ENCODE measurements around the gene KCNJ10.
A peak's percentile ranks its signal among the peaks of the same experiment; 100 is the strongest.

The KCNJ10 gene

GRCh38 chr1:160045653-160046052 is 24.3 kb downstream of the KCNJ10 start:
- Histone ChIP-seq H2AFZ (ENCODE audit: low read depth, low read length) (no peak overlapping the region), H3K4me3 (ENCODE audit: low read length) (no peak overlapping the region), H3K4me2 (ENCODE audit: low read length) (no peak overlapping the region), H3K79me2 (ENCODE audit: low read length) (no peaks in the 10 kb centered on the region), H3K4me1 (ENCODE audit: low read length) (peaks cover 14% of the 10 kb centered on the region), H3K36me3 (replicated peaks; ENCODE audit: low read depth, low read length) (no peaks in the 10 kb centered on the region), H3K9ac (ENCODE audit: low read length) (no peak overlapping the region), H3K27ac (ENCODE audit: low read length) (no peak overlapping the region), H3K9me3 (ENCODE audit: insufficient read depth, low read length) (no peaks in the 10 kb centered on the region), H4K20me1 (ENCODE audit: insufficient read depth, low read length) (no peaks in the 10 kb centered on the region), H3K27me3 (ENCODE audit: low read depth, low read length) (peaks cover 32% of the 10 kb centered on the region)
- TF ChIP-seq CTCF (IDR thresholded peaks at IDR 0.05; ENCODE audit: low read depth, low read length) (no peak), EZH2phosphoT487 (IDR thresholded peaks at IDR 0.05; ENCODE audit: low read depth) (no peak)

DNA sequence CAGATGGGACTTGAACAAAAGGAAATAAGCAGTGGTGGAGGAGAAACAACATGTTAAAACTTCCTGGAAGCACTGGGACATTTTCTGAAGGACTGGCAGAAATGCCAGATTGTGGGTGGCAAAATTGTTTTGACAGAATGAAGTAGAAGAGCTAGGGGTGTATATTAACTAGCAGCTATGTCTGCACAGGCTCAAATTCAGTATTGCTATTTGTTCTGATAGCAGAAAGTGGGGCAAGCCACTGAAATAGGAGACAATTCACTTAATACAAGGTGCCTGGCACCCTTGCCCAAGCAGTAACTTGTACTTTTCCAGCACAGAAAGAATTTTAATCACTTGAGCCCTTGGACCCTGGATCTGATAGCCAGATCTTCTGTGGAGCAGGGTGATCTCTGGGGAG is 26.4 kb downstream of the KCNJ10 start:
- Histone ChIP-seq H3K27ac (ENCODE audit: low read length) (no peak overlapping the region), H3K36me3 (replicated peaks; ENCODE audit: low read depth, low read length) (no peaks in the 10 kb centered on the region), H3K27me3 (ENCODE audit: low read depth, low read length) (peaks cover 22% of the 10 kb centered on the region), H4K20me1 (ENCODE audit: insufficient read depth, low read length) (no peaks in the 10 kb centered on the region), H3K79me2 (ENCODE audit: low read length) (no peaks in the 10 kb centered on the region), H3K4me3 (ENCODE audit: low read length) (no peak overlapping the region), H3K9me3 (ENCODE audit: insufficient read depth, low read length) (no peaks in the 10 kb centered on the region), H3K4me1 (ENCODE audit: low read length) (peaks cover 14% of the 10 kb centered on the region), H2AFZ (ENCODE audit: low read depth, low read length) (no peak overlapping the region), H3K9ac (ENCODE audit: low read length) (no peak overlapping the region), H3K4me2 (ENCODE audit: low read length) (no peak overlapping the region)
- no peak for TF ChIP-seq CTCF (IDR thresholded peaks at IDR 0.05; ENCODE audit: low read depth, low read length)
- TF ChIP-seq EZH2phosphoT487 (IDR thresholded peaks at IDR 0.05; ENCODE audit: low read depth): no peak

GRCh38 chr1:160040476-160040875 is 29.5 kb downstream of the KCNJ10 start:
- Histone ChIP-seq H4K20me1 (ENCODE audit: insufficient read depth, low read length) (no peaks in the 10 kb centered on the region), H3K4me2 (ENCODE audit: low read length) (no peak overlapping the region), H3K36me3 (replicated peaks; ENCODE audit: low read depth, low read length) (no peaks in the 10 kb centered on the region), H3K9ac (ENCODE audit: low read length) (no peak overlapping the region), H3K27ac (ENCODE audit: low read length) (no peak overlapping the region), H3K9me3 (ENCODE audit: insufficient read depth, low read length) (no peaks in the 10 kb centered on the region), H3K4me1 (ENCODE audit: low read length) (no peaks in the 10 kb centered on the region), H3K27me3 (ENCODE audit: low read depth, low read length) (peaks cover 15% of the 10 kb centered on the region), H2AFZ (ENCODE audit: low read depth, low read length) (no peak overlapping the region), H3K79me2 (ENCODE audit: low read length) (no peaks in the 10 kb centered on the region), H3K4me3 (ENCODE audit: low read length) (no peak overlapping the region)
- TF ChIP-seq CTCF (IDR thresholded peaks at IDR 0.05; ENCODE audit: low read depth, low read length) (no peak), EZH2phosphoT487 (IDR thresholded peaks at IDR 0.05; ENCODE audit: low read depth) (no peak)

DNA sequence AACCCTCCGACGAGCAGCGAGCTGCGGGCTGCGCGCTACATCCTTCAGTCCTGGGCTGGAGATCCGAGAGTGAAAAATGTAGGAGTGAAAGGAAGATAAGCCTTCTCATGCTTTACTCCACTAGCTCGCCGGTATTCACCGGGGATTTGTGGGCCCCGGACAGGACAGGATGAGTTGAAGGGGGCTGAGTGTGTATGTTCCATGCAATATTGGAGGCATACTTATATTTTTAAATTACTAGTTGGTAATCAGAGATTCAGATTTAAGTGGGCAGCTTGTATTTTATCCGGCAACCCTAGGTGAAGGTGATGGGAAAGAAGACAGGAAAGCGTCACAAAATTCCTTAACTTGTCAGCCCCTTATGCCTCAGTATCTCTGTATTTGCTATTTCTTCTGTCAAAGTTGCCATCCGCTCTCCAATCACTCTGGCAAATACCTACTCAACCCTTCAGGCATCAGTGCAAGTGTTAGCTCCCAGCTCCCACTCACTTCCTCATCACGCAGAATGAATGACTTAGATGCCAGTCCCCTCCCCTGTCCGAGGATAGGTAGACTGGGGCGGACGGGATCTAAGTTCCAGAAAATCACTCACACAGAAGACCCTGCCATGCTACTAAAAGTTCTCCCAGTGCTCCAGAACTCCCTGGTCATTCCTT is 37.7 kb downstream of the KCNJ10 start:
- H3K4me3 ChIP-seq (ENCODE audit: low read length): peak overlapping the region; percentile 88
- H3K9ac ChIP-seq (ENCODE audit: low read length): peak overlapping the region; percentile 80
- no peak for TF ChIP-seq EZH2phosphoT487 (IDR thresholded peaks at IDR 0.05; ENCODE audit: low read depth)
- no peak for TF ChIP-seq CTCF (IDR thresholded peaks at IDR 0.05; ENCODE audit: low read depth, low read length)
- H2AFZ ChIP-seq (ENCODE audit: low read depth, low read length): peak overlapping the region; percentile 95
- peaks cover 15% of the 10 kb centered on the region for H3K4me1 ChIP-seq (ENCODE audit: low read length)
- no peaks in the 10 kb centered on the region for H3K36me3 ChIP-seq (replicated peaks; ENCODE audit: low read depth, low read length)
- H3K27ac ChIP-seq (ENCODE audit: low read length): no peak overlapping the region
- peak overlapping the region; percentile 83 for H3K4me2 ChIP-seq (ENCODE audit: low read length)
- H3K79me2 ChIP-seq (ENCODE audit: low read length): peaks cover 15% of the 10 kb centered on the region
- H4K20me1 ChIP-seq (ENCODE audit: insufficient read depth, low read length): no peaks in the 10 kb centered on the region
- no peaks in the 10 kb centered on the region for H3K9me3 ChIP-seq (ENCODE audit: insufficient read depth, low read length)
- peaks cover 5% of the 10 kb centered on the region; the same call in 1 of the 2 replicates for H3K27me3 ChIP-seq (ENCODE audit: low read depth, low read length)

All from OCI-LY3 (cell line).